HEK293 (cell line): Measurements from ENCODE around the gene MORN1.
A peak's percentile ranks its signal among the peaks of the same experiment; 100 is the strongest.

ENCODE experiments used
- CTCF ChIA-PET: fragments of 350-600 bp; formaldehyde crosslinking; extraction: SDS; loops from one replicate; lab custom pipeline; 2021; ENCODE audit warnings: antibody characterized with exemption; lab: Yijun Ruan, JAX
- POLR2A ChIA-PET: fragments of 300-600 bp; formaldehyde crosslinking; extraction: SDS; loops from one replicate; lab custom pipeline; 2020; ENCODE audit warnings: antibody characterized with exemption, inconsistent platforms; lab: Yijun Ruan, JAX
- H3K27ac ChIP-seq: fragments of 200-500 bp; sonication (Bioruptor generic); 2 replicates; pipeline ENCODE4 v1.5.1; 2014; ENCODE audit warnings: low read depth, low read length, control low read depth, inconsistent platforms; ENCODE audit errors: extremely low read depth
- H3K36me3 ChIP-seq, 2 experiments: fragments of 200-500 bp in 1 of 2; sonication (Bioruptor generic) in 1 of 2; 1 replicate in 1 of 2; 2 replicates in 1 of 2; pipeline ENCODE4 v1.5.1; 2014 to 2017; ENCODE audit warnings: inconsistent platforms in 2 of 2, low read length in 2 of 2; ENCODE audit not compliant: control insufficient read depth in 2 of 2, insufficient read depth in 1 of 2
- H3K4me1 ChIP-seq: fragments of 200-500 bp; sonication (Bioruptor generic); 2 replicates; pipeline ENCODE4 v1.5.1; 2014; ENCODE audit warnings: mild to moderate bottlenecking, low read length, inconsistent platforms; ENCODE audit not compliant: control insufficient read depth, insufficient read depth
- H3K4me3 ChIP-seq: 2 replicates; pipeline ENCODE4 v1.5.1; 2011; ENCODE audit warnings: low read depth, mild to moderate bottlenecking, control low read depth, low read length, moderate library complexity
- H3K9me3 ChIP-seq: fragments of 200-500 bp; sonication (Bioruptor generic); 2 replicates; pipeline ENCODE4 v1.5.1; 2014; ENCODE audit warnings: low read depth, low read length, inconsistent platforms; ENCODE audit not compliant: control insufficient read depth, insufficient read depth
- BCL11A ChIP-seq: fragments of 450-650 bp; formaldehyde crosslinking; IDR thresholded peaks from 2 replicates; pipeline ENCODE4 v1.5.1; 2016; ENCODE audit warnings: low read depth, missing biosample characterization, missing genetic modification characterization
- IKZF3 ChIP-seq: fragments of 450-650 bp; IDR thresholded peaks from 2 replicates; pipeline ENCODE4 v1.5.0; 2018; ENCODE audit warnings: missing biosample characterization, mild to moderate bottlenecking, missing genetic modification characterization, moderate library complexity
- MYNN ChIP-seq: fragments of 450-650 bp; formaldehyde crosslinking; IDR thresholded peaks from 2 replicates; pipeline ENCODE4 v1.5.1; 2016; ENCODE audit warnings: missing biosample characterization, missing genetic modification characterization, borderline replicate concordance
- OVOL3 ChIP-seq: fragments of 450-650 bp; formaldehyde crosslinking; IDR thresholded peaks from 2 replicates; pipeline ENCODE4 v1.5.1; 2016; ENCODE audit warnings: missing biosample characterization, missing genetic modification characterization
- SP3 ChIP-seq: fragments of 450-650 bp; formaldehyde crosslinking; IDR thresholded peaks from 2 replicates; pipeline ENCODE4 v1.5.1; 2016; ENCODE audit warnings: missing biosample characterization, missing genetic modification characterization
- TRIM28 ChIP-seq: IDR thresholded peaks from 2 replicates; pipeline ENCODE4 v1.6.1; 2011; ENCODE audit warnings: low read length, control low read depth, borderline replicate concordance
- YY1 ChIP-seq: fragments of 450-650 bp; formaldehyde crosslinking; IDR thresholded peaks from 2 replicates; pipeline ENCODE4 v1.5.1; 2018; ENCODE audit warnings: missing biosample characterization, missing genetic modification characterization
- ZFP37 ChIP-seq: fragments of 450-650 bp; formaldehyde crosslinking; IDR thresholded peaks from 2 replicates; pipeline ENCODE4 v1.5.1; 2016; ENCODE audit warnings: missing biosample characterization, missing genetic modification characterization
- ZFP41 ChIP-seq: fragments of 450-650 bp; formaldehyde crosslinking; IDR thresholded peaks from 2 replicates; pipeline ENCODE4 v1.5.1; 2016; ENCODE audit warnings: missing biosample characterization, missing genetic modification characterization, borderline replicate concordance
- ZNF248 ChIP-seq: fragments of 450-650 bp; formaldehyde crosslinking; IDR thresholded peaks from 2 replicates; pipeline ENCODE4 v1.5.1; 2017; ENCODE audit warnings: missing biosample characterization, missing genetic modification characterization
- ZNF473 ChIP-seq: fragments of 450-650 bp; formaldehyde crosslinking; IDR thresholded peaks from 2 replicates; pipeline ENCODE4 v1.5.1; 2017; ENCODE audit warnings: missing biosample characterization, missing genetic modification characterization
- ZNF501 ChIP-seq: fragments of 450-650 bp; formaldehyde crosslinking; IDR thresholded peaks from 2 replicates; pipeline ENCODE4 v1.5.1; 2016; ENCODE audit warnings: missing biosample characterization, missing genetic modification characterization
- ZNF544 ChIP-seq: fragments of 450-650 bp; formaldehyde crosslinking; IDR thresholded peaks from 2 replicates; pipeline ENCODE4 v1.5.0; 2017; ENCODE audit warnings: missing biosample characterization, missing genetic modification characterization
- ZNF585B ChIP-seq: fragments of 450-650 bp; formaldehyde crosslinking; IDR thresholded peaks from 2 replicates; pipeline ENCODE4 v1.5.1; 2016; ENCODE audit warnings: missing biosample characterization, missing genetic modification characterization
- ZNF596 ChIP-seq: fragments of 450-650 bp; IDR thresholded peaks from 2 replicates; pipeline ENCODE4 v1.5.0; 2018; ENCODE audit warnings: missing biosample characterization, mild to moderate bottlenecking, missing genetic modification characterization, moderate library complexity
- ZNF747 ChIP-seq: fragments of 450-650 bp; formaldehyde crosslinking; IDR thresholded peaks from 2 replicates; pipeline ENCODE4 v1.5.1; 2016; ENCODE audit warnings: missing biosample characterization, missing genetic modification characterization
- ZNF76 ChIP-seq: fragments of 450-650 bp; formaldehyde crosslinking; IDR thresholded peaks from 2 replicates; pipeline ENCODE4; 2016; ENCODE audit warnings: low read depth, missing biosample characterization, missing genetic modification characterization, borderline replicate concordance
- TF ChIP-seq, protein P1 (sequence below): sonication (generic); formaldehyde crosslinking; IDR thresholded peaks from 2 replicates; pipeline ENCODE4 v1.8.1; 2022; ENCODE audit warnings: mild to moderate bottlenecking, moderate library complexity, missing genetic modification reagents
- TF ChIP-seq, protein P2 (sequence below): fragments of 450-650 bp; formaldehyde crosslinking; IDR thresholded peaks from 2 replicates; pipeline ENCODE4 v1.5.1; 2016; ENCODE audit warnings: missing biosample characterization, missing genetic modification characterization
- TF ChIP-seq, protein P3 (sequence below): fragments of 450-650 bp; formaldehyde crosslinking; IDR thresholded peaks from 2 replicates; pipeline ENCODE4 v1.5.1; 2016; ENCODE audit warnings: missing biosample characterization, missing genetic modification characterization
- TF ChIP-seq, protein P4 (sequence below): fragments of 450-650 bp; formaldehyde crosslinking; IDR thresholded peaks from 2 replicates; pipeline ENCODE4 v1.5.1; 2016; ENCODE audit warnings: missing biosample characterization, missing genetic modification characterization
- TF ChIP-seq, protein P5 (sequence below): IDR thresholded peaks from 2 replicates; pipeline ENCODE4 v1.6.1; 2011; ENCODE audit warnings: mild to moderate bottlenecking, low read depth, low read length, borderline replicate concordance
- TF ChIP-seq, protein P6 (sequence below): fragments of 450-650 bp; formaldehyde crosslinking; IDR thresholded peaks from 2 replicates; pipeline ENCODE4 v1.5.1; 2016; ENCODE audit warnings: missing biosample characterization, missing genetic modification characterization

The MORN1 gene

DNA sequence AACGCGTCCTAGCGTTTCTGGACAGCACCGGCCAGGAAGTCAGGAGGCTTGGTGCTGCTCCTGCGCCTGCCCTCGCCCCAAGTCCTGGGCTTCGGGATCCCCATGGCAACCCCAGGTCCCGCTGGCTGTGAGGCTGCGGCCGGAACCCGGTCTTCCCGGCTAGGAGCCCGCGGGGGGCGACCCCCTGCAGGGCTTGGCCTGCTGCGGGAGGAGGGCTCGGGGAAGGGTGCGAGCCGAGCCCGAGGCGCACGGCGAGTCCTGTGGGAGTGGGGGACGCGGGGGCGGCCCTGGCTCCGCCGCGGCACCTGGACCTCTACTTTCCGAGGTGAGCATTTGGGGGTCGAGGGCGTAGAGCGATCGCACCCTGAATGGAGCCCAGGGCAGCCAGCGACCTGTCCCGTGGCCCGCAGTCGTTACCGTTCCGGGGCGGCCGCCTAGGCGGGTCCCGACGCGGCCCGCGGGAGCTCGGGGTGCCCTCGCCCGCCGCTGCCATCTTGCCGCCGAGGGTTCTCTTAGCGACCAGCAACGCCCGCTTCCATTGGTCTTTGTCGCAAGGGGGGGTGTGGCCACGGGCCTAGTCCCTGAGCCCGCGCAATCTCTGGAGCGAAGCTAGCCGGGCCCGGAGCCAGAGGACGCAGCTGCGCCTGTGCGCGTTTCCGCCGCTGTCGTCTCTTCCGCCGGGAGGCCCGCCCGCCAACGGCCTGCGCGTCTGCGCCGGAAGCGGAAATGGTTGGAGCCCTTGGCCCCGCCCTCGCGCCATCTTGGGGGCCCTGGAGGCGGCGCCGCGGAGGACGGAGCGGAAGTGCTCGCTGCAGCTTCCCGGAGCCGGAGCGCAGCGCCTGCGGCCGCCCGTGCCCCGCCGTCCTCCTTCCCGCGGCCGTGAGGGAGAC lies at the start of gene MORN1, which contains the start of gene RER1:
TSS of gene MORN1 (minus strand) at position 514 of the 890 bp plus-strand sequence. CDS start at position 493, 21 bp downstream.
TSS of gene RER1 (plus strand) at position 801 of the 890 bp plus-strand sequence. CDS start 3,950 bp downstream, outside the sequence.
- Histone ChIP-seq H3K36me3 (peaks cover 0 to 72% of the 10 kb centered on the region in 2 experiments; a peak in 1 of 3 replicates), H3K27ac (peak within 1 kb of the TSS; percentile 75), H3K4me3 (peak within 1 kb of the TSS; percentile 93), H3K4me1 (peaks cover 3% of the 10 kb centered on the region; the same call in 1 of the 2 replicates), H3K9me3 (no peaks in the 10 kb centered on the region)
- ChIA-PET CTCF (interaction anchor here (0.6 to 3.1 kb wide), 8 partner anchors 9 to 495 kb away, joined by 3 to 18 read pairs (median 4); partner anchors contain the start of gene FAAP20), POLR2A (interaction anchor here (0.6 to 1.9 kb wide), 18 partner anchors 9 to 777 kb away, joined by 3 to 24 read pairs (median 5); partner anchors contain the start of genes FAAP20, PANK4 and SKI)
- TF ChIP-seq SP3 (peak; percentile 88), ZNF501 (tag by site-specific recombination) (peak; percentile 55; the same call in 1 of the 2 replicates), YY1 (tag by site-specific recombination) (peak; percentile 91), ZNF747 (tag by site-specific recombination) (no peak), IKZF3 (tag by site-specific recombination) (no peak), MYNN (tag by site-specific recombination) (no peak), ZFP41 (no peak), ZNF76 (tag by site-specific recombination) (peak; percentile 66), ZNF248 (tag by site-specific recombination) (no peak), TRIM28 (no peak), ZNF585B (no peak), OVOL3 (no peak), ZNF473 (tag by site-specific recombination) (no peak), ZNF544 (no peak), BCL11A (tag by site-specific recombination) (no peak), ZFP37 (tag by site-specific recombination) (no peak), ZNF596 (peak; percentile 8; the same call in 1 of the 2 replicates)
- TF ChIP-seq, protein P1, sequence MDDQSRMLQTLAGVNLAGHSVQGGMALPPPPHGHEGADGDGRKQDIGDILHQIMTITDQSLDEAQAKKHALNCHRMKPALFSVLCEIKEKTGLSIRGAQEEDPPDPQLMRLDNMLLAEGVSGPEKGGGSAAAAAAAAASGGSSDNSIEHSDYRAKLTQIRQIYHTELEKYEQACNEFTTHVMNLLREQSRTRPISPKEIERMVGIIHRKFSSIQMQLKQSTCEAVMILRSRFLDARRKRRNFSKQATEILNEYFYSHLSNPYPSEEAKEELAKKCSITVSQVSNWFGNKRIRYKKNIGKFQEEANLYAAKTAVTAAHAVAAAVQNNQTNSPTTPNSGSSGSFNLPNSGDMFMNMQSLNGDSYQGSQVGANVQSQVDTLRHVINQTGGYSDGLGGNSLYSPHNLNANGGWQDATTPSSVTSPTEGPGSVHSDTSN (CRISPR knock-in tag), result no peak
- TF ChIP-seq, protein P2, sequence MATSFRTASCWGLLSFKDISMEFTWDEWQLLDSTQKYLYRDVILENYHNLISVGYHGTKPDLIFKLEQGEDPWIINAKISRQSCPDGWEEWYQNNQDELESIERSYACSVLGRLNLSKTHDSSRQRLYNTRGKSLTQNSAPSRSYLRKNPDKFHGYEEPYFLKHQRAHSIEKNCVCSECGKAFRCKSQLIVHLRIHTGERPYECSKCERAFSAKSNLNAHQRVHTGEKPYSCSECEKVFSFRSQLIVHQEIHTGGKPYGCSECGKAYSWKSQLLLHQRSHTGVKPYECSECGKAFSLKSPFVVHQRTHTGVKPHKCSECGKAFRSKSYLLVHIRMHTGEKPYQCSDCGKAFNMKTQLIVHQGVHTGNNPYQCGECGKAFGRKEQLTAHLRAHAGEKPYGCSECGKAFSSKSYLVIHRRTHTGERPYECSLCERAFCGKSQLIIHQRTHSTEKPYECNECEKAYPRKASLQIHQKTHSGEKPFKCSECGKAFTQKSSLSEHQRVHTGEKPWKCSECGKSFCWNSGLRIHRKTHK (tag by site-specific recombination), result no peak
- TF ChIP-seq, protein P3, sequence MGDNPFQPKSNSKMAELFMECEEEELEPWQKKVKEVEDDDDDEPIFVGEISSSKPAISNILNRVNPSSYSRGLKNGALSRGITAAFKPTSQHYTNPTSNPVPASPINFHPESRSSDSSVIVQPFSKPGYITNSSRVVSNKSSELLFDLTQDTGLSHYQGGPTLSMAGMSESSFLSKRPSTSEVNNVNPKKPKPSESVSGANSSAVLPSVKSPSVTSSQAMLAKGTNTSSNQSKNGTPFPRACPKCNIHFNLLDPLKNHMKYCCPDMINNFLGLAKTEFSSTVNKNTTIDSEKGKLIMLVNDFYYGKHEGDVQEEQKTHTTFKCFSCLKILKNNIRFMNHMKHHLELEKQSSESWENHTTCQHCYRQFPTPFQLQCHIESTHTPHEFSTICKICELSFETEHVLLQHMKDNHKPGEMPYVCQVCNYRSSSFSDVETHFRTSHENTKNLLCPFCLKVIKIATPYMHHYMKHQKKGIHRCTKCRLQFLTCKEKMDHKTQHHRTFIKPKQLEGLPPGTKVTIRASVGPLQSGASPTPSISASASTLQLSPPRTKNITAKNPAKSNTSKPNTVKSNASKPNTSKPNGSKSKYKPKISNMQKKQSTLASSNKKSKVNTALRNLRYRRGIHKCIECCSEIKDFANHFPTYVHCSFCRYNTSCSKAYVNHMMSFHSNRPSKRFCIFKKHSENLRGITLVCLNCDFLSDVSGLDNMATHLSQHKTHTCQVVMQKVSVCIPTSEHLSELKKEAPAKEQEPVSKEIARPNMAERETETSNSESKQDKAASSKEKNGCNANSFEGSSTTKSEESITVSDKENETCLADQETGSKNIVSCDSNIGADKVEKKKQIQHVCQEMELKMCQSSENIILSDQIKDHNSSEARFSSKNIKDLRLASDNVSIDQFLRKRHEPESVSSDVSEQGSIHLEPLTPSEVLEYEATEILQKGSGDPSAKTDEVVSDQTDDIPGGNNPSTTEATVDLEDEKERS (tag by site-specific recombination), result no peak
- TF ChIP-seq, protein P4, sequence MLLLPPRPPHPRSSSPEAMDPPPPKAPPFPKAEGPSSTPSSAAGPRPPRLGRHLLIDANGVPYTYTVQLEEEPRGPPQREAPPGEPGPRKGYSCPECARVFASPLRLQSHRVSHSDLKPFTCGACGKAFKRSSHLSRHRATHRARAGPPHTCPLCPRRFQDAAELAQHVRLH (tag by site-specific recombination), result peak; percentile 69; the same call in 1 of the 2 replicates
- TF ChIP-seq, protein P5, sequence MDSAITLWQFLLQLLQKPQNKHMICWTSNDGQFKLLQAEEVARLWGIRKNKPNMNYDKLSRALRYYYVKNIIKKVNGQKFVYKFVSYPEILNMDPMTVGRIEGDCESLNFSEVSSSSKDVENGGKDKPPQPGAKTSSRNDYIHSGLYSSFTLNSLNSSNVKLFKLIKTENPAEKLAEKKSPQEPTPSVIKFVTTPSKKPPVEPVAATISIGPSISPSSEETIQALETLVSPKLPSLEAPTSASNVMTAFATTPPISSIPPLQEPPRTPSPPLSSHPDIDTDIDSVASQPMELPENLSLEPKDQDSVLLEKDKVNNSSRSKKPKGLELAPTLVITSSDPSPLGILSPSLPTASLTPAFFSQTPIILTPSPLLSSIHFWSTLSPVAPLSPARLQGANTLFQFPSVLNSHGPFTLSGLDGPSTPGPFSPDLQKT, result peak; percentile 95
- TF ChIP-seq, protein P6, sequence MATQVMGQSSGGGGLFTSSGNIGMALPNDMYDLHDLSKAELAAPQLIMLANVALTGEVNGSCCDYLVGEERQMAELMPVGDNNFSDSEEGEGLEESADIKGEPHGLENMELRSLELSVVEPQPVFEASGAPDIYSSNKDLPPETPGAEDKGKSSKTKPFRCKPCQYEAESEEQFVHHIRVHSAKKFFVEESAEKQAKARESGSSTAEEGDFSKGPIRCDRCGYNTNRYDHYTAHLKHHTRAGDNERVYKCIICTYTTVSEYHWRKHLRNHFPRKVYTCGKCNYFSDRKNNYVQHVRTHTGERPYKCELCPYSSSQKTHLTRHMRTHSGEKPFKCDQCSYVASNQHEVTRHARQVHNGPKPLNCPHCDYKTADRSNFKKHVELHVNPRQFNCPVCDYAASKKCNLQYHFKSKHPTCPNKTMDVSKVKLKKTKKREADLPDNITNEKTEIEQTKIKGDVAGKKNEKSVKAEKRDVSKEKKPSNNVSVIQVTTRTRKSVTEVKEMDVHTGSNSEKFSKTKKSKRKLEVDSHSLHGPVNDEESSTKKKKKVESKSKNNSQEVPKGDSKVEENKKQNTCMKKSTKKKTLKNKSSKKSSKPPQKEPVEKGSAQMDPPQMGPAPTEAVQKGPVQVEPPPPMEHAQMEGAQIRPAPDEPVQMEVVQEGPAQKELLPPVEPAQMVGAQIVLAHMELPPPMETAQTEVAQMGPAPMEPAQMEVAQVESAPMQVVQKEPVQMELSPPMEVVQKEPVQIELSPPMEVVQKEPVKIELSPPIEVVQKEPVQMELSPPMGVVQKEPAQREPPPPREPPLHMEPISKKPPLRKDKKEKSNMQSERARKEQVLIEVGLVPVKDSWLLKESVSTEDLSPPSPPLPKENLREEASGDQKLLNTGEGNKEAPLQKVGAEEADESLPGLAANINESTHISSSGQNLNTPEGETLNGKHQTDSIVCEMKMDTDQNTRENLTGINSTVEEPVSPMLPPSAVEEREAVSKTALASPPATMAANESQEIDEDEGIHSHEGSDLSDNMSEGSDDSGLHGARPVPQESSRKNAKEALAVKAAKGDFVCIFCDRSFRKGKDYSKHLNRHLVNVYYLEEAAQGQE (tag by site-specific recombination), result 0 out of 2 replicates have a peak, but pooled peaks have one; percentile 18
